NB4 (cell line): ENCODE measurements around the gene PTPN4.

Source experiments
- DNase-seq: peaks from one replicate; pipeline ENCODE4 v3.0.0; 2010; ENCODE audit warnings: low read depth
- H3K4me3 ChIP-seq: one replicate; pipeline ENCODE4 v1.5.1; 2011; ENCODE audit warnings: mild to moderate bottlenecking, low read depth, low read length, moderate library complexity
- MYC ChIP-seq: IDR thresholded peaks from 2 replicates; pipeline ENCODE4 v1.6.1; 2011; ENCODE audit warnings: low read depth, low read length
- POLR2A ChIP-seq: IDR thresholded peaks from 2 replicates; pipeline ENCODE4 v1.6.1; 2011; ENCODE audit warnings: mild to moderate bottlenecking; ENCODE audit not compliant: insufficient read length; ENCODE audit errors: extremely low read depth
- TF ChIP-seq, protein P1 (sequence below): IDR thresholded peaks from one replicate; pipeline ENCODE4 v1.5.1; 2012; ENCODE audit warnings: low read depth, low read length
- TF ChIP-seq, protein P2 (sequence below): IDR thresholded peaks from 2 replicates; pipeline ENCODE4 v1.6.1; 2011; ENCODE audit warnings: low read depth, low read length

PTPN4 gene

DNA sequence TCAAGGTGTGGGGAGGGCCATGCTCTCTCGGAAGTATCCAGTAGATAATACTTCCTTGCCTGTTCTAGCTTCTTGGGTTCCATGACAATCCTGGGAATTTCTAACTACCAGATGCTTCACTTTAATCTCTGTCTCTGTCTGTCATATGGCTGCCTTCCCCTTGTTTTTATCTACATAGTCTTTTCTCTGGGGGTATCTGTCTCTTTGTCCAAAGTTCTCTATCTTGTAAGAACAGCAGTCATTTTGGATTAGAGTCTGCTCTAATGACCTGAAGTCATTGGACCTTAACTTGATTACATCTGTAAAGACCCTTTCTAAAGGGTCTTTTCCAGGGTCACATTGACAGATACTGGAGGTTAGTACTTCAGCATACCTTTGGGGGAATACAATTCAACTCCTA is 241.7 kb downstream of the PTPN4 start:
- H3K4me3 ChIP-seq: no peak overlapping the region
- DNase-seq: no peak
- TF ChIP-seq, protein P1, sequence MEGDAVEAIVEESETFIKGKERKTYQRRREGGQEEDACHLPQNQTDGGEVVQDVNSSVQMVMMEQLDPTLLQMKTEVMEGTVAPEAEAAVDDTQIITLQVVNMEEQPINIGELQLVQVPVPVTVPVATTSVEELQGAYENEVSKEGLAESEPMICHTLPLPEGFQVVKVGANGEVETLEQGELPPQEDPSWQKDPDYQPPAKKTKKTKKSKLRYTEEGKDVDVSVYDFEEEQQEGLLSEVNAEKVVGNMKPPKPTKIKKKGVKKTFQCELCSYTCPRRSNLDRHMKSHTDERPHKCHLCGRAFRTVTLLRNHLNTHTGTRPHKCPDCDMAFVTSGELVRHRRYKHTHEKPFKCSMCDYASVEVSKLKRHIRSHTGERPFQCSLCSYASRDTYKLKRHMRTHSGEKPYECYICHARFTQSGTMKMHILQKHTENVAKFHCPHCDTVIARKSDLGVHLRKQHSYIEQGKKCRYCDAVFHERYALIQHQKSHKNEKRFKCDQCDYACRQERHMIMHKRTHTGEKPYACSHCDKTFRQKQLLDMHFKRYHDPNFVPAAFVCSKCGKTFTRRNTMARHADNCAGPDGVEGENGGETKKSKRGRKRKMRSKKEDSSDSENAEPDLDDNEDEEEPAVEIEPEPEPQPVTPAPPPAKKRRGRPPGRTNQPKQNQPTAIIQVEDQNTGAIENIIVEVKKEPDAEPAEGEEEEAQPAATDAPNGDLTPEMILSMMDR: no peak
- TF ChIP-seq POLR2A (no peak), MYC (no peak)
- TF ChIP-seq, protein P2, sequence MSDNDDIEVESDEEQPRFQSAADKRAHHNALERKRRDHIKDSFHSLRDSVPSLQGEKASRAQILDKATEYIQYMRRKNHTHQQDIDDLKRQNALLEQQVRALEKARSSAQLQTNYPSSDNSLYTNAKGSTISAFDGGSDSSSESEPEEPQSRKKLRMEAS: no peak

DNA sequence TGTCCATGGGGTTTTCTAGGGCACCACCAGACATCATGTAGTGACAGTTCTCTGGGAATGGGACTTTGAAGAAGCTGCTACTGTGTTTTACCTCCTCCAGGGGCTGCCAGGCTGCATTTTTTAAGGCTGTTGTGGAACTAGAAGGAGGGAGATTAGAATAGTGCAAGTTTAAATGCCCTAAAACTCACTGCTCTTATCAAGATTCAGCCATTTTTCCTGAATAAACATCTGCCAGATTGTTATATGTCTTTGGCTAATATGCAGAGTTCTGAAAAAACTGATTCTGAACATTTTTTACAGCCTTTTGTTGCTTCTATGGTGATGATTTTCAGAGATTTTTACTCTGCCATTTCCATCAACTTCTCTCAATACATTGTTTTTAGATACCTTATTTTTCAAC is 244.5 kb downstream of the PTPN4 start:
- H3K4me3 ChIP-seq: no peak overlapping the region
- no peak for DNase-seq
- no peak for TF ChIP-seq MYC
- TF ChIP-seq, protein P1: no peak
- no peak for TF ChIP-seq POLR2A
- TF ChIP-seq, protein P2: no peak

DNA sequence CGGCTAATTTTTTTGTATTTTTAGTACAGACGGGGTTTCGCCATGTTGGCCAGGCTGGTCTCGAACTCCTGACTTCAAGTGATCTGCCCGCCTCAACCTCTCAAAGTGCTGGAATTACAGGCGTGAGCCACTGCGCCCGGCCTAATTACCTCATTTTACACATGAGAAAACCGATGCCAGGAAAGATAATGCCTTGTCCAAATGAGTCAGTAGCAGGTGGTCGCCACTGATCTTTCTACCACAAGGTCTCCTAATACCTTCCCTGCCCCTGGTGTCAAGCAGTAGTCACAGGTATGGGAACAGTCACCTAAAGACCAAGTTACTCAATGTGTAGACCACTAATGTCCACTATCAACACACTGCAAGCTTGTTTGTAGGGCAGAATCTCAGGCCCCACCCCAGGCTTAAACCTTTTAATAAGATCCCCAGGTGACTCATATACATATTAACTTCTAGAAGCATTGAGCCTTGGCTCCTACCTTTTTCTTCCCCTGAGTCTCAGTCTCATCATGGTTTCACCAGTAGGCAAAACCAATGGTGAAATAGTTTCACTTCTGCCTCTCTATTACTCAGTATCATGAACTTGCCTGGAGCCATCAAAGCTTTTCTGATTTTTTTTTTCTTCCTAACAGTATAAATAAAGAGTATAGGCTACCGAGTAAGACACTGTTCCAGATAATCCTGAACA is 246.3 kb downstream of the PTPN4 start:
- TF ChIP-seq POLR2A: no peak
- TF ChIP-seq MYC: no peak
- TF ChIP-seq, protein P2: no peak
- TF ChIP-seq, protein P1: no peak
- DNase-seq: no peak
- no peak overlapping the region for H3K4me3 ChIP-seq

DNA sequence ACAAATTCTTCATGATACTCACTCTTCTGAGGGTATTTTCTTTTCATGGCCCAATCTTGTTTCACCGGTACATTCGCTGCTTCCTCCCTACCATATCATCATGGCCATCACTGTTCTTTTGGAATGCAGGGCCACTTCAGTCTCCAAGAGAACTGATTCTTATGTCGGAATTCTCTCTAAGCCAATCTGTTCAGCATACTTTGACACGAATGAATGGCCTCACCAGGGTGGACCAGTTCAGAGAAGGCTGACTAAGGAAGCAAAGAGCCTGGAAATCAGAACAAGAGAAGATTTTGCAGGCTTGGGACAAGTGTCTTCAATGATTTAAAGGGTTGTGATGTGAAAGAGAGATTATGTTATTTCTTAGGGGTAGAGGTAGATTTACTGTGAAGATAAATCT is 248.1 kb downstream of the PTPN4 start:
- TF ChIP-seq, protein P1: no peak
- TF ChIP-seq POLR2A: no peak
- TF ChIP-seq, protein P2: no peak
- DNase-seq: no peak

DNA sequence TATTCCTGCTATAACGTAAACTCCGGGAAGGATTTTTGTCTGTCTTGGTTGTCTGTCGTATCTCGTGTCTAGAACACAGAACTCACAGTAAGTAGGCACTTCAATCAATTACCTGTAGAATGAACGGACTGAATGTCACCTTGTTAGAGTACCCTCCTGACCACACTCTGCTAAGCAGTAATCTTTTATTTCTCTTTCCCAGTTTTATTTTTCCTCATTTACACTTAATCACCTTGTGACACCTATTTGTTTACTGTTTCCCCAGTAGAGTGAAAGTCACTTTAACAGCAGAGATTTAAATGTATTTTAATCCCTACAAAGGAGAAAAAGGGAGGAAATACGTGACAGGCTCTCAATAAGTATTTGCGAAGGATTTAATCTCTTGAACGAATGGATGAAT is 252.6 kb downstream of the PTPN4 start:
- no peak for DNase-seq
- TF ChIP-seq, protein P2: no peak
- TF ChIP-seq, protein P1: no peak
- TF ChIP-seq POLR2A: no peak
- H3K4me3 ChIP-seq: peak overlapping the region; percentile 75

More for the DNA sequence above, 248.1 kb downstream of the PTPN4 start:
- no peak overlapping the region for H3K4me3 ChIP-seq
